ENCODE results near the gene ITSN1.

ITSN1 gene

DNA sequence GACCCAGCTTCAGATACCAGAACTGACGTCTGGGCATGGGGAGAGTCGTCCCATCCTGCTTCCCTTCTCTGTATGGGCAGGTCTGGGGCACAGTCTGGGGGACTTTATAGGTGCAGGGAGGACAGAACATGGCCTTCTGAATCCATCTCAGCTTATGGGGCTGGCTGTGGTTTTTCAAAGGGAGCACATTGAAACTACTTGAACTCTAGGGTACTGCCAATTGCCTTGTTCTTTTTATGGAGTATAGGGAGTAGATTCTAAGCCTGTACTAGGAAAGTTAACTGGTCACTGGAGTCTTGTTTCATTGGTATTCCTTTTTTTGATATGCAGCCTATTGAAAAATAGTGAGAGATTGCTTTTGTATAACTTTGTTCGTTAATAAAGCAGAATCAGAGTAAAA, 183.1 kb downstream of the ITSN1 start:
- H3K36me3 ChIP-seq, result no peaks in the 10 kb centered on the region
- TF ChIP-seq CTCF (IDR thresholded peaks at IDR 0.05), result no peak
- H3K27ac ChIP-seq, result no peak overlapping the region

GRCh38 chr21:33825915-33826314, 183.6 kb downstream of the ITSN1 start:
- no peaks in the 10 kb centered on the region for H3K9me3 ChIP-seq

More for the DNA sequence above, 183.1 kb downstream of the ITSN1 start:
- H3K4me1 ChIP-seq (ENCODE audit: control insufficient read depth in 1 of 2, insufficient read depth in 1 of 2, low read depth in 1 of 2, low read length in 1 of 2), result no peaks in the 10 kb centered on the region
- H3K4me3 ChIP-seq (ENCODE audit: low read depth in 1 of 2, low read length in 1 of 2), result no peak overlapping the region
- no peaks in the 10 kb centered on the region for H3K27me3 ChIP-seq
- no peaks in the 10 kb centered on the region for H3K9me3 ChIP-seq

DNA sequence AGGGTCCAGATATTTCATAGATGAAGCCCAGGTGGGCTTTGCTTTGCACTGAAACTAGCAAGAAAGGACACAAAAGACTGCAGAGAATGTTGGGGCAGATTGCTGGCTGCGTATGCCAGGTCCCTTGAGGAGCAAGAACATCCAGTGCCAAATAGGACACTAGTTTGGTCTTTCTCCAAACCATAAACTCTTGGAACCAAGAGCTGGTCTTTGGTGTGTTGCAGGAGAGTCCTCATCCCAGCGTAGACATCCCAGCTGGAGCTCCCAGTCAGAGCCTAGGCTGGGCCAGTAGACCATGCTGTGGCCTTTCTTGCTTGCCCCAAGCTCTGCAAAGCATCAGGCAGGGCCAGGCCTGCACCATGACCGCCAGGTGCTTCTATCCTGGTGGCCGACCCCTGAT, 185.8 kb downstream of the ITSN1 start:
- no peaks in the 10 kb centered on the region for H3K36me3 ChIP-seq
- H3K4me3 ChIP-seq (ENCODE audit: low read depth in 1 of 2, low read length in 1 of 2), result no peak overlapping the region
- H3K9me3 ChIP-seq, result no peaks in the 10 kb centered on the region
- no peak overlapping the region for H3K27ac ChIP-seq
- no peak for TF ChIP-seq CTCF (IDR thresholded peaks at IDR 0.05)
- H3K27me3 ChIP-seq, result no peaks in the 10 kb centered on the region
- no peaks in the 10 kb centered on the region for H3K4me1 ChIP-seq (ENCODE audit: control insufficient read depth in 1 of 2, insufficient read depth in 1 of 2, low read depth in 1 of 2, low read length in 1 of 2)

More at GRCh38 chr21:33825915-33826314, 183.6 kb downstream of the ITSN1 start:
- H3K36me3 ChIP-seq, result no peaks in the 10 kb centered on the region
- no peak overlapping the region for H3K4me3 ChIP-seq (ENCODE audit: low read depth in 1 of 2, low read length in 1 of 2)
- TF ChIP-seq CTCF (IDR thresholded peaks at IDR 0.05), result no peak
- H3K27me3 ChIP-seq, result no peaks in the 10 kb centered on the region
- H3K27ac ChIP-seq, result no peak overlapping the region
- H3K4me1 ChIP-seq (ENCODE audit: control insufficient read depth in 1 of 2, insufficient read depth in 1 of 2, low read depth in 1 of 2, low read length in 1 of 2), result no peaks in the 10 kb centered on the region

DNA sequence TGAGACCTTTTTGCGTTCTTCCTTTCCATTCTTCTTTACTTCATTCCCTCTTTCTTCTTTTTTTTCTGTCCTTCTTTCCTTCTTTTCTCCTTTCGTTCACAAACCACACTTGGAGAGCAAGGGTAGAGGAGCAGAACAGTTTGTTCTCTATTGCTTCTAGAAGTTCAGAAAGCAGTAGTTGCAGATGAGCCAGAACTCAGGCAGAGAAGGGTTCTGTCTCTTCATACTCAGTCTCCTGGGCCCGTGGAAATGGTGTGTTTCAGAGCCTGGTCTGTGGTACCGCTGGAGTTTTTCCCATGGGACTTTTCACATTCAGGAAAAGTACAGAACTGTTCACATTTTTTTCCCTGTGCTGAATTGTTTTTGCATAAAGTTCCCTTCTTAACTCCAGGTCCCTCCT, 186.3 kb downstream of the ITSN1 start:
- Histone ChIP-seq H3K4me1 (ENCODE audit: control insufficient read depth in 1 of 2, insufficient read depth in 1 of 2, low read depth in 1 of 2, low read length in 1 of 2) (no peaks in the 10 kb centered on the region), H3K9me3 (no peaks in the 10 kb centered on the region), H3K4me3 (ENCODE audit: low read depth in 1 of 2, low read length in 1 of 2) (no peak overlapping the region), H3K27ac (no peak overlapping the region), H3K36me3 (no peaks in the 10 kb centered on the region), H3K27me3 (no peaks in the 10 kb centered on the region)
- no peak for TF ChIP-seq CTCF (IDR thresholded peaks at IDR 0.05)

DNA sequence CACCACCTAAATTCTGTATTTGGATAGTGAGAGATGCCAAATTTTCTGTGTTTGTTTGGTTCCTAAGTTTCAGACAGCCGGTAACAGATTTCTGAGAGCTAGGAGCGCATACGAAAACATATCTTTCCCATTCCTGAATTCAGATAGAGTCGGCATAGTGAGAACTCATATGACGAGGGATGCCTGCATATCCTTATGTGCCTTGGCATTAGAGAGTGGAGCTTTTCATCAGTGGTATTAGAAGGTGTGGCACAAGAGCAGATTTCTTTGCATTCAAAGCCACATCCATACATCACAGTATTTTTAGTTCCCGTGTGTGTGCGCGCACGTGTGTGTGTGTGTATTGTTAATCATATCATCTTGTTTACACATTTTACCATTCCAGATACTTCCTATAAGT, 187.5 kb downstream of the ITSN1 start:
- Histone ChIP-seq H3K27me3 (no peaks in the 10 kb centered on the region), H3K9me3 (no peaks in the 10 kb centered on the region), H3K27ac (no peak overlapping the region), H3K36me3 (no peaks in the 10 kb centered on the region), H3K4me1 (ENCODE audit: control insufficient read depth in 1 of 2, insufficient read depth in 1 of 2, low read depth in 1 of 2, low read length in 1 of 2) (no peaks in the 10 kb centered on the region), H3K4me3 (ENCODE audit: low read depth in 1 of 2, low read length in 1 of 2) (no peak overlapping the region)
- no peak for TF ChIP-seq CTCF (IDR thresholded peaks at IDR 0.05)
